Fibroblast of mammary gland (primary cell): ENCODE results near the gene CPEB3.

Experiments used
- DNase-seq: peaks from one replicate; pipeline ENCODE4 v3.0.0-alpha.2; 2010; ENCODE audit warnings: low read depth
- H3K4me3 ChIP-seq: 2 replicates; pipeline ENCODE4 v1.5.1; 2011; ENCODE audit warnings: low read depth, mild to moderate bottlenecking, low read length, moderate library complexity; ENCODE audit not compliant: control insufficient read depth
- CTCF ChIP-seq: conservative IDR thresholded peaks from 2 replicates; pipeline ENCODE4 v1.5.1; 2011; ENCODE audit warnings: low read depth, low read length, inconsistent platforms; ENCODE audit not compliant: control insufficient read depth, insufficient read depth

Gene CPEB3

GRCh38 chr10:92108120-92108519 is 182.8 kb downstream of the CPEB3 start:
- no peak for TF ChIP-seq CTCF
- H3K4me3 ChIP-seq: no peak overlapping the region
- no peak for DNase-seq

GRCh38 chr10:92103376-92104090 is 187.3 kb downstream of the CPEB3 start:
- DNase-seq: no peak
- H3K4me3 ChIP-seq: no peak overlapping the region
- no peak for TF ChIP-seq CTCF

- no peak overlapping the region for H3K4me3 ChIP-seq
- no peak for TF ChIP-seq CTCF
- DNase-seq: no peak
These were observed 188.2 kb downstream of the CPEB3 start for GRCh38 chr10:92102601-92103213.

- no peak overlapping the region for H3K4me3 ChIP-seq
- TF ChIP-seq CTCF: no peak
- no peak for DNase-seq
These were observed 195.9 kb downstream of the CPEB3 start for GRCh38 chr10:92094960-92095359.

GRCh38 chr10:92091965-92092364 is 198.9 kb downstream of the CPEB3 start:
- TF ChIP-seq CTCF: no peak
- no peak for DNase-seq
- H3K4me3 ChIP-seq: no peak overlapping the region

GRCh38 chr10:92087750-92088395 is 203.0 kb downstream of the CPEB3 start:
- H3K4me3 ChIP-seq: no peak overlapping the region
- TF ChIP-seq CTCF: peak; percentile 86
- DNase-seq: peak; percentile 82
